GM21423 (cell line): ENCODE data around the gene CRABP2.

ENCODE experiments used
- ATAC-seq: cut with Tn5 transposase; IDR thresholded peaks from one replicate; pipeline ENCODE4 v1.9.1; 2021; ENCODE audit warnings: mild to moderate bottlenecking, moderate library complexity; ENCODE audit not compliant: unreplicated experiment

The CRABP2 gene

DNA sequence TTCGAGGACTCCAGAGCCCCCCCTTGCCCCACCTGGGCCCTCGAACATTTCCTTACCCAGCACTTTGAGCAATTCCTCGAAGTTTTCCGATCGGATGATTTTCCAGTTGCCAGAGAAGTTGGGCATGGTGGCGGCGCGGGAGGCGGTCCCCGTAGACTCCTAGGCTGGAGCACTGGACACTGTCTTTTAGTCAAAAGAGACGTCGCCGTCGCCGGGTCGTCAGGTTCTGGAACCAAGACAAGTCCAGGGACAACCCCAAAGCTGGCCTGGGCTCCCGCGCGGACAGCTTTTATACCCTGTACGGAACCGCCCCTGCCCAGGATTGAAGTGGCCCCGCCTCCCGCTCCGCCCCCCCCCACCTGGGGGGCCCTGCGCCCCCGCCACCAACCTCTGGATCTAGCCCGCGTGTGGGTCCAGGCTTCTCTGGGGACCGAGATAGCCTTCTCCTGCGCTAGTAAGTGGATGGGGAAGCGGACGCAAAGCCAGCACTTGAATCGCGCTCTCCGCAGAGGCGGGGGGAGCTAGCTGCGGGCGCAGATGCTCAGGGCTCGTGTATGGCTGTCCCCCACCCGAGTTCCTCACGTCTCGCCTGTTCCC, at the start of gene CRABP2:
Gene CRABP2 (minus strand): TSS at position 263 of the 597 bp plus-strand sequence. CDS start 137 bp downstream, at position 126.
- no peak for ATAC-seq

DNA sequence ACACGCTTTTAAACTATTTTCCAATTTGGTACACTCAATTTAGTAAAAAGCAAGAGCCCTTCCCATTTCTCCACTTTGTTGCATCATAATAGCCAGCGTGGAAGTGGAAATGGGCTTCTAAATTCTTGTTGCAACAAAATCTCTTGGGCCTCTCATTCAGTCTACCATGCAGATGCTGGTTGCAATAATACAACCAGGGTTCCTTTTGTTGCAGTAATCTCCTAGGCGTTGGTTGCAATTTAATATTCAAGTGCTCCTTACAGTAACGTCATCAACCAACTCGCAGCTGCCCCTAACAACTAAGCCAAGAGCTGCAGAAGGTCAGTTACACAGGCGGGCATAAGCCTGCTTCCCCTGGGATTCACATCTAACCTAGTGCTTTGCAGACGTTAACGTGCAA, 48.8 kb upstream of the CRABP2 start:
- ATAC-seq: no peak

DNA sequence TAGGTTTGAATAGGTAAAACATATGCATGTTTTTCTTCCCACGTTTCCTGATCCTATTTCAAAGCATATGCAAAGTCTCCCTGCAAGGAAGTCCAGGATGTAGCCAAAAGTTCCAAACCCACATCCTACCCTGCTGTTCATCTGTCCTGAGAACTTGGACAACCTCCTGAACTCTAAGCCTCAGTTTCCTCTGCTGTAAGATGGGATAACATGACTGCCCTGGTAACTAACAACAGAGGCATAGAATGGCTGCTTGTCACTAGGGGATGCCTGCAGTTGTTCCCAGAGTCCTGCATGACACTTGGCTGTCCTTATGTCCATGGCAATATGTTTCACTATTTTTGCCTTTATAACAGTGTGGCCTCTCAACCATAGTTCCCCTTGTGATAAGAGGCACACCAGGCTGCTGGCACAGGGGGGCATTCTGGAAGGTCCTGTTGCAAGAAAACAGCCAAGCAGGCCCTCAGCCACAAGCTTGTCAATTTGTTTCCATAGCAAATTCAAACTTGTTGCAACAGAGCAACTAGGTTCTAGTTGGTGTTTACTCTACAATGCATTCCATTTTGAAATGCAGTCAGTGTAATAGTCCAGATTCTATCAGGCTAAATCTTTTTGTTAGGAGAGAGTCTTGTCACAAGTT, 47.6 kb upstream of the CRABP2 start:
- no peak for ATAC-seq

DNA sequence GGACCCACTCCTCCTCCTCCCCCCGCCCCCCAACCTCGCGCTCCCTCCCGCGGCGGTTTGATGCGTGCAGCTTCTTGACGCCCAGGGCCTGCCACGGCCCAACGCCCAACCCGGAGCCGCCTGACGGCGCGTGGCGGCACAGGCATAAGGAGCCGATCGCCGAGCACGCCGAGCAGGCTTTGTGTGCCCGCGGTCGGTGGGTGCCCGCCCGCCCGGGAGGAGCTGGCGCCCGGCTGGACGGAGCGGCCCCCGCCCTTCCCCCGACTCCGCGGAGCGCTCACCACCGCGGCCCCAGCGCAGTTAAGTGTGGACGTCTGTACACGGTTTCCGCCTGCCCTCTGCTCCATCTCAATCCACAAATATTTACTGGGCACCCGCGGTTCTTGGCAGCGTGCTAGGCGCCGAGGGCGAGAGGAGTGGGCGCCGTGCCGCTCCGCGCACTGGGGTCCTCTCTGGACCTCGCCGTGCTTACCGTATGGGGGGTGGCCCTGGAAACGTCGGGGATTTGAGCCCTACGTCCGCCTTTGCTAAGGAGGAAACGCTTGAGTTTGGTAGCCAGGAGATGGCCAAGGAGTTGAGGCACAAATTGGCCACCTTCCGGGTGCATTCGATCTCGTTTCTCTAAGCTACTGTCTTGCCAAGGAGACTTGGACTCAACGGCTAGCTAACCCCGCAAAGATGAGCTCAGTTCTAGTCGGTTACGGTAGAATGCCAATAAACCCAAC, 46.5 kb upstream of the CRABP2 start:
- peak; percentile 61 for ATAC-seq

DNA sequence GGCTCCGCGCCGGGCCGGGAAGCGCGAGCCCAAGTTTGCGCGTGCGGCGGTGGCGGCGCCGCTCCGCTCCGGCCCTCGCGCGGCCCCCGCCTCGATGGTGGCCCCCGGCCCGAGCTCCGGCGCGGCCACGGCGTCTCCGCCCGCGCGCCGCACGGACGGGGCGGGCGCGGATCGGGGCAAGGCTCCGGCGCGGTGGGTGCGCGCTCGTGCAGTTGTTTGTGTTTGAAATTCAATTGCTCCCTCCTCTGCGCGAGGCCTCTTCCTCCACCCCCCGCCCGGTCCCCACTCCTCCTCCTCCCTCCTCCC, 46.0 kb upstream of the CRABP2 start, which contains the start of gene HDGF:
Gene HDGF (minus strand): TSS at position 225 of the 306 bp plus-strand sequence. CDS start 246 bp downstream, outside the sequence.
- no peak for ATAC-seq

DNA sequence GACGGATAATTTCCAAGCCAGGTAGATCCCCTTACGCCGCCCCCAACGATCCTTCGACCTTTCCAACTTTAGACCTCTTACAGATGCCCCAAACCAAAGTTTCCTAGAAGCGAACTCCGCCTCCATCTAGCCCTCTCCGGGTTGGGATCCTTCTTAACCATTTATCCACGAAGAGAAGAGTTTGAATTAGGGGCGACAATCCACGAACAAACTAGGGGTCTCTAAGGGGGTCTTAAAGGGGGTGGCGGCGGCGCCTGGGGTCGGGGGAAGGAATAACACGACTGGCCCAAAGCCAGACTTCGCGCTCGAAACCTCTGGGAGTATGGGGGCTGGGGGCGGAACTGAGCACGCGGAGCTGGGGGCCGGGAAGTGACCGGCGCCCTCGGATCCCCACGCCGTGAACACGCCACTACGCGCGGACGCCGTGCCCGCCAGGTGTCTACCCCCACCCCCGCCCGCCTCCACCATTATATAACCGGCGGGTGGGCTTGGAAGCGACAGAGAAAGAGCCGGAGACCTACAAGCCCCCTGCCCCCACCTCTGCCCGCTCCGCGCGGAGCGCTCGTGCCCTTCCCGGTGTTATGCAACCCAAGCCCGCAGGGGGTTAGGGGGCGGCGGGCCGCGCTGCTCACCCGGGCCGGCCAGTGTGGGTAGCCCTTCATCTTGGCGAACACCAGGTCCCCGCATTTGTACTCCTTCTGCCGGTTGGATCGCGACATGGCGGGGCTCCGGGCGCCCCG, 45.5 kb upstream of the CRABP2 start:
- ATAC-seq: peak; percentile 10

DNA sequence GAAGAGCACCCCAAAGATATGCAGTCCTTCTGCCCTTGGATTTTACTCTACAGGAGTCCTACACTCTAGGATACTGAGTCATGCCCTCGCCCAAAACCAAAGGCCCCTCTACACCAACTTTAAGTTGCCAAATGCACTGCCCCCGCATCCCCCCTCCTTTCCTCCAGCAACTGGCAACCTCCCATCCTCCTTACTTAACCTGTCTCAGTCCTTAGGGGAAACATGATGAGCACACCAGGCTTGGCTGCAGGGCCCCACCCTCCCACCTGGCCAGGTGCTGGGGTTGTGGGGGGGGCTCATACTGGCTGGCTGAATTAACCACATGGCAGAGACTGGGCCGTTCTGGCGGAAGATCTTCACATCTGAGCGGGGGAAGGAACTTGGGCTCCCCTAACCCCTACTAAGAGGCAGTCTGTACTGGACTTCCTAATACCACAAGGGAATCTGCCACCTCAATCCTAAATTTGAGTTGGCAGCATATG, 44.8 kb upstream of the CRABP2 start:
- no peak for ATAC-seq

DNA sequence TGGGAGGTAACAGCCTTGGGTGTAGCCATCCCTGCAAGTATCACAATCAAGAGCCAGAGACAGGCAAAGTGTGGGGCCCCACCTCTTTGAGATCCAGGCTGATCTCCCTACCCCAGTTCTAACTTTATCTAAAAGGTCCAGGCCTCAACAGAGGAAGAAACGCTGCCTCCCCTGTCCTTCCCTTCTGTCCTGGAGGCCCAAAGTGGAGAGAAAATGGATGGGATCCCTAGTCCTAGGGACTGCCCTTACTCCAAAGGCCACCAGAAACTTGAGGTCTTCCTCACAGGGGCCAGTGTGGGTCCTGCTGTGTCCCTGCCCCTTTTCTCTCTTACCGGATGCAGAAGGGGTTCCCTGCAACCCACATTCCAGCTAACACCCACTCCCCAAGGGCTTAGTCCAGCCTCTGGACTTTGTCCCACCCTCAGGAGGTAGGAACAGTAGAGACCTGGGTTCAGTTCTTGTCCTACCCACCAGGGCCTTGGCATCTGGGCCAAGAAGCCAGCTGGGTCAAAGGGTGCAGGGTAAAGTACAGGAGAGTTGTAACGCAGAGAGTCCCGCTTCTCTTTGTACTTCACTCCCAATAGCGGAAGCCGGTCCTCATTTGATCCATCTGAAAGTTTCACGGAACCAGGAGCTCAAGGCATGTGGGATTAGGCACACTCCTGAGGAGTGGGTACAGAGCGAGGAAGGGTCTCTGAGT, 44.2 kb upstream of the CRABP2 start:
- ATAC-seq: no peak

DNA sequence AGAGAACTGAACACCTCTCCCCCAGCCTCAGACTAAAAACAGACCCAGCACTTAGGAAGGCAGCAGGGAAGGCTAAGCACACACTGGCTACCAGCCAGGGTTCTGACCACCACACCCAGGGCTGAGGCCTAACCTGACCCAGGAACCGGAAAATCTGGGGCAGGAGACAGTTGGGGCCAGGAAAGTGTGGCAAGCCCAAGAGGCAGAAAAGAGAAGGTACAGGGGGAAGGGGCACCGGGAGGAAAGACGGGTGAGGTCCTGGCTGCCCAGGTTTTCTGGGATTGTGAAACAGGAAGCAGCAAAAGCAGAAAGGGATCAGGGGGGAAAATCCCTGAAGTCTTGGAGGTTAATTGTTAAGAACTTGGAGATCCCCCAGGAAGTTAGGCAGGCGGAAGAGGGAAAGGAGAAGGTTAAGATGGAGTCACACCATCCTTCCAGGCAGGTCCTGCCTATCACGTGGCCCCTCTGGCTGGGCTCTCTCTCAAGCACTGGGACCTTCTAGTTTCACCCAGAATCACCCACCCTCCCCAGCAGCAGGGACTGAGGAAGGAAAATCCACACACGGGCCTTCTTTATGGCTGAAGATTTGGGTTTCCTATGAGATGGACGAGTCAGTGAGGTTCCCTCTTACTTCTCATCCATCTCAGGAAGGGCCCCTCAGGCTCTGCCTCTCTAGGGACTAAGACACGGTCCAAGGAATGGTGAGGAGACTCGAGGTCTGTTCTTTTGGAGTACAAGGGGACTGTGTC, 43.5 kb upstream of the CRABP2 start:
- ATAC-seq: no peak

DNA sequence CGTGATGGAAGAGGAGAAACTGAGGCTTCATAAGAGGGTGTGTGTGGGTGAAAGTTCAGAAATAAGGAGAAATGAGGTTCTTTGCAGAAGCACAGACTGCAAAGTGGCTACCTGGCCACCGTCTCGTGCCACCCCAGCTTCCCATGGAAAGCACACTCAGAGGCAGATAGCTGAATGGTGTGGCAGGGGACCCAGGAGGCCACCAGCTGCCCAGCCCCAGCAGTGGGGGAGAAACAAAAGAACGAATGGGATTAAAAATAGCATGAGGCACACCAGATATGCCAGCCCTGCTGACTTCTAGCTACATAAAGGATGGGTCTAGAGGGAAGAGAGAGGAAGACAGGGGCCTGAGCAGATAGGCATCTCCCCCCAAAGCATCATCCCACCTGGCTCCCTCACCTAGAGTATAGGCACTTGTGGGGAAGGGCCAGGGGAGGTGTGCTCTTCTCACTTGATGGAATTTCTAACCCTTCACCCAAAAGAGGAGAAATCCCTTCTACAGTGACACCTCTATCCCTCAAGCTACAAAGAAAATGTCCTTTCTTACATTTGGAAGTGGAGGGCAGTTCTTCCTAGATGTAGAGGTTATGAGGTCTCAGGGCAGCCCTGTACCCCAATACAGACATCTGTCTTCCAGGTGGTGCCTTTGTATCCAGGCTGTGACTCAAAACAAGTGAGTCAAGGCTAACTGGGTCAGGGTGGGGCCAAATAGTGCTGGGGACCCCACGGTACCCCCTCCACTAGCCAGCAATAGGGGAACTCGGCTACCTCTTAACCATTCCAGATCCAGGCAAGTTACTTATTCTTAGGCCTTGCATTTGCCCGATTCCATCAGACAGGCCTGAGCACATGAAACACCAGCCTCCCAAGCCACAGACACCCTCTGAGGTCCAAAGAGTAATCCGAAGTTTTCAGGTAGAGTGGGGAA, 42.6 kb upstream of the CRABP2 start:
- no peak for ATAC-seq

DNA sequence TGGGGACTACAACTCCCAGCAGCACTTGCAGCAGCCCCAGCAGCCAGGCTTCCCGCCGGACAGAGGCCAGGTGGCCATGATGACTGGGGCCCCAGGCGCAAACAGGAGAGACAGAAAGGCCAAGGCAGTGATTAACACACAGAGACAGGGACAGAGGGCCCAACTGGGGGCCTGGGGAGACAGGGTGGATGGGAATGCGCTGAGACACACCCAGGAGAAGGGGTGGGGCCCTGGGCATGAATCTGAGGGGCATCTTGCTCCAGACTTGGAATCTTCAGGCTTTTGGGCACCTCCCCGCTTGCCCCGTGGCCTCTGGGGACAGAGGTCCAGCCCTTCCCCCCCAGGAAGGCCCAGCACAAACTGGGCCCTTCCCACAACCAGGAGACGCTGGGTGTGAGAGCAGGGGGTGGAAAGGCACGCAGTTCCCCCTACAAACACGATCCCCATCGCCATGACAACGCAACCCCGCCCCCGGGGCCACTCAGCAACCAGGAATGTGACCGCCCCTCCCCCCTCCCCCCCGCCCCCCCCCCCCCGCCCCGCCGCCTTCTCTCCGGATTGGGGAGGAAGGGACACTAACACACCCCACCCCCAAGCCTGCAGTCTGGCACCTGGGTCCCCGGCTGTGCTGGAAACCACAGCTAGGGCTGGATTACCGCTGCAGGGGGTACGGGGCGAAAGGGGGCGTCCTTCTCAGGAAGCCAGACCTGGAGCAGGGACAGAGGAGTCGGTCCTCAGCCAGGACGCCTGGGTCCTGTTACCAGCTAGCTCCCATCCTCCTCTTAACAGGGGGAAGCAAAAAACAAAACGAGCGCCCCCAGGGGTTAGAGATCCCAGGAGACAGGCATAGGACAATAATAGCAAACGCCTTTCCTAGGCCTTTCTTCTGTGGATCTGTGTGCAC, 41.6 kb upstream of the CRABP2 start:
- no peak for ATAC-seq

DNA sequence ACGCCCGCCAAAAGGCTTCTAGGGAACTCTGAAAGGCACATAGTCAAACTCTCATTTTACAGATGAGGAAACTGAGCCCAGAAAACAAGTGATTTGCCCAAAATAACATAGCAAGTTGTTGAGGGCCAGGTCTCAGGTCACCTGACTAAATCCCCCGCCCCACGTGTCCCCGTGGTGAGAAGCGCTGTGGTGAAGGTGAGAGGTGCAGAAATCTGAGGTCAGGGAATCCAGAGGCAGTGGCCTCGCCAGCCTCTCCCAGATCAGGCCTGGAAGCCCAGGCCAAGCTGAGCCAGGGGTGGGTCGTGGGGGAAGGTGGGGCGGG, 41.0 kb upstream of the CRABP2 start:
- ATAC-seq: no peak

DNA sequence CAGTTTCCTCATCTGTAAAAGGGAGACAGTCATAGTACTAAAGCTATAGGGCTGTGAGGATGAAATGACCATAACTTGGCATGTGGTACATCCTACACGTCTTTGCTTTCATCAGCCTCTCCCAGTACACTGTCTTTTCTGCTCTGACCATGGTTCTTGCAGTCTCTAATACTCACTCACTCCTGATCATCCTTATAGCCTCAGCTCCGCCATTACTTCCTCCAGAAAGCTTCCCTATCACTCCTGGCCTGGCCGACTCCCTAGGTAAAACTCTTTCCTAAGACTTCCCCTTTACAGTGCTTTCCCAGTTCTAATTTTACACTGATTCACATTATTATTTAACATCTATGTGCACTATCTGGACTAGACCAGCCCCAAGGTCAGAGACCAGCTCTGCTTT, 40.5 kb upstream of the CRABP2 start:
- ATAC-seq: no peak

DNA sequence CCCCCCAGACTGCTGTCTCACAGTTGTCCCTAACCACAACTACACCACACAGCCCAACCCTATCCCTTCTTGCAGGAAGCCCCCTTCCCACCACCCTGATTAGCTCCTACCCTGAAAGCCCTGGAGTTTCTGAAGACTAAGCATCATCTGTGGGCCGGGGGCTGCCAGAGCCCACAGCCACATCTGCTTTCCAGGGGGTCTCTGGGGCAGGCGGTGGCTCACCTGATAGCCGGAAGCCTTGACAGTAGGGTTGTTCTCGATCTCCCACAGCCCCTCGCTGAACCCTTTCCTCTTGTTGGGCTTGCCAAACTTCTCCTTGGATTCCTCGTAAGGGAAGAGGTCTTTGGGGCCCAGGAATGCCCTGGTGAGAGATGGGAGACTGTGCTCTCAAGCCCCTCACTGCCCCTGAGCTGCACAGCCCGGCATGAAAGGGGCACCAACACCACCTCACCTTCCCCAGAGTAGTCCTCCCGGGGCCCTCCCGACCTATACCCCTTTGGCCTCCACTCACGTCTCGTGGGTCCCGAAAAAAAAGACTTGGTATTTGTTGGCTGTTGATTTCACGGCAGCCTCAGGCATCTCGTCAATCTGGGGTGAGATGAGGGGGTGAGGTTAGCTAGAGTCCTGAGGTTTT, 39.5 kb upstream of the CRABP2 start:
- ATAC-seq: no peak

DNA sequence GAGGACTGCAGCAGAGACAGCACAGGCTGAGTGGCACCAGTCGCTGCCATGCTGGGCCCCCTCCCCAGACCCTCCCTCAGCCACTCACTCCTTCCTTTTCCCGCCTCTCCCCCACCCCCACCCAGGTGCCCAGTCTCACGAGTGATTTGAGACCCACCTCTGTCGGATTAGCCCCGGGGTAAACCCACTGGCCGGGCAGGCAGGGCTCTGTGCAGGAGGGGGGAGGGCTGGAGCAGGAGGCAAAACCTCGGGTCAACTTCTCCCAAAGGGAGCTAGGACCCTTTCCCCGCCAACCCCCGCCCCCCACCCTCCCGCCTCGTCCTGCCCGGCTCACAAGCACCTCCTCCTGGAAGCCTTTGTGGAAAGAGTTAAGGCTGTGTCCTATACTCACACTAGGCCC, 39.0 kb upstream of the CRABP2 start:
- no peak for ATAC-seq

DNA sequence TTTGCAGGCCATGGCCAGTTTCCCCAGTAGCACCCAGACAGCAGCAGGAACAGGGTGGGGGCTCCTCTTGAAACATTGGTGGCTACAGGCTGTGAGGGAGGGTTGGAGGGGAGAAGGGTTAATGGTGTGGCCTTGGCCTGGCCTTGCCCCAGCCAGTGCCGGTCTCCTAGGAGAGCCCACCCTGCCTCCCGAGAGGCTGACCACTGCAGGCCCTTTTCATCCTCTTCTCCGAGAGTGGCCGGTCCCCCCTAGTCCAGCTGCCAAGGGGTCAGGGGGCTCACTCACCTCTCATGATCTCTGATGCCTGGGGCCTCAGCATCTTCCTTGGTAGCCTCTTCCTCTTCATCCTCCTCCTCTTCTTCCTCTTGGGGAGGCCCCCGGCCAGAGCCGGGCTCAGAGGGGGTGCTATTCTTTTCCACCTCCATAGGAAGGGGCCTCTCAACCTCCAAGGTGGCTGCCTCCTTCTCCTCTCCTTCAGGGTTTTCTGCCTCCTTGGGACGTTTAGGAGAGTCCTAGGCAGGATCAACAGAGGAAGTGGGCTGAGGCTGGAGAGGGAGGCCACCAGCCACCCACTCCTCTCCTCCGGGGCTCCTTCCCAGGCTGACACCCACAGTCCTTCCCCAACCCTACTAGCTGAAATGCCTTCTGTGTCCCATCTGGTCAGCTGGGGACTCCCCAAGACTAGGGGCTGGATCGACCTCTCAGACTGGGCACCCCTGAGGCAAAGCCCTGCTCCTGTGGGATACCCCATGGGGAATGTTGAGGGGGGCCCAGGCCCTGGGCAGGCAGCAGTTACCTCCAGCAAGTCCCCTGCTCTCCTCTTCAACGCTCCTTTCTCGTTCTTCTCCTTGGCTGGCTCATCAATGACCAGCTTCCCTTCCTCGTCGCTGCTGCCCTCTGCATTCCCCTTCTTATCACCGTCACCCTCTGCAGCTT, 38.3 kb upstream of the CRABP2 start:
- ATAC-seq: no peak

DNA sequence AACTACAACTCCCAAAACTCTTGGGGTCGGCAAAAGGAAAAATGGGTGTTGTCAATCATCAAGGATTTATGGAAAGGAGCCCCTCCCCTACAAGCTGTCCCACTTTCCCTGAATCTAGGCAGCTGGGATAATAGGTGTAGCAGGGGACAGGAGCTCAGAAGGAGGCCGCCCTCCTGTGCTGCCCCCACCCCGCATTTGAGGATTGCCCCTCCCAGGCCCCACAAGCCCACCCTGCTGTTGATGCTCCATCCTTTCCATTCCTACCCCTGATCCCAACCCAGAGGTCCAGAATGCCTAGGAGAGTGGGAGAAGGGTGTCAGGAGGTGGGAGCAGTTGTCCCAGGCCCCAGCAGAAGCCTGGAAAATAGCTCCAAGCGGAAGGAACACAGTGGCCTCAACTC, 37.4 kb upstream of the CRABP2 start:
- ATAC-seq: no peak
